HG03457 (cell line): ENCODE results near the gene ADARB2.
A peak's percentile ranks its signal among the peaks of the same experiment; 100 is the strongest.
"Not testable (repeated sequence)": the region's sequence is repeated elsewhere in the genome, so short reads cannot be mapped to it uniquely, and the experiment has no call there.

Experiments
- ATAC-seq: cut with Tn5 transposase; IDR thresholded peaks from one replicate; pipeline ENCODE4 v1.9.1; 2021; ENCODE audit warnings: moderate number of reproducible peaks; ENCODE audit not compliant: unreplicated experiment

The ADARB2 gene

DNA sequence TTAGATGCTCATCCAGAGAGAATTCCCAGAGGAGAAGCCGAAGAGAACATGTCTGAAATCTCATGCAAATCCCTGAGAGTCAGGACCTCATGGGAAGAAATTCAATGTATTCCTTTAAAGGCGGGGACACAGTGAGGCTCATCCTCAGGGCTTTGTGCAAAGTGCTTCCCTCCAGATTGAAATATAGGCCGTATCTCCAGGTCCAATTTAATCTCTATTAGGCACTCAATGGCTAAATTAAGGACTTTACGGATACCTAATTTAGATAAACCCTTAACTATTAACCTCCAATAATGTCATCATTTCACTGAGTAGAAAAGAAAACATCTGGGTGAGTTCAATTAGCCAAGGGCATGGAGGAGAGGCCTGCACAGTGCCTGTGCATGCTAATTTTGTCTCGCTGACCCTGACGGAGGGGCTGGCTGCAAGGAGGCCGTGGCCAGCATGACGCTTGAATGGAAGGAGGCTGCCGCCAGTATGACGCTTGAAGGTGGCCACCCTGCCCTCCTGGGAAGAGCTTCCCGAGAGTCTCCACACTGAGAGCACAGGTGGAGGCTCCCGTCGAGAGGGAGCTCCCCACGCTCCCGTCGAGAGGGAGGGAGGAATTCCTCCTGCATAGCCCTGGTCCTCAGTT is 287.6 kb downstream of the ADARB2 start:
- no peak for ATAC-seq

DNA sequence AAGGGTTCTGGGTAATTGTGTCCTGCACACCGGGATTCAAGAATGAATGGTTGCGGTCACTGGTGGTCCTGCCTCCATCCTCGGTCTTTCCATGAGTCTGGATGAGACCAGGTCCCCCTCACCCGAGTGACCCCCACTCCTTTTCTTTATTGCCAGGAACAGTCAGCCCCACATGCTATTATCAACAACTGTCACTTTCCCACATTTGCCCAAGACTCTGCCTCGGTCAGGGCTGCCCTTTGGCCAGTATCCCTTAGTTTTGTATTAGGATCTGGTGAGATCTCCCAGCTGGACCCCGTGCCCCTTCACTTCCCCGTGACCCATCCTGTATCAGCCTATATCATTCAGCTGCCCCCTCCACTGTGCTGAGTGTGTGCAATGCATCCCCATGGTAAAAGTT is 288.3 kb downstream of the ADARB2 start:
- no peak for ATAC-seq

- ATAC-seq, result no peak
Observed at GRCh38 chr10:1448252-1448930, 288.9 kb downstream of the ADARB2 start.

GRCh38 chr10:1444826-1445225 is 292.5 kb downstream of the ADARB2 start:
- ATAC-seq, result no peak

DNA sequence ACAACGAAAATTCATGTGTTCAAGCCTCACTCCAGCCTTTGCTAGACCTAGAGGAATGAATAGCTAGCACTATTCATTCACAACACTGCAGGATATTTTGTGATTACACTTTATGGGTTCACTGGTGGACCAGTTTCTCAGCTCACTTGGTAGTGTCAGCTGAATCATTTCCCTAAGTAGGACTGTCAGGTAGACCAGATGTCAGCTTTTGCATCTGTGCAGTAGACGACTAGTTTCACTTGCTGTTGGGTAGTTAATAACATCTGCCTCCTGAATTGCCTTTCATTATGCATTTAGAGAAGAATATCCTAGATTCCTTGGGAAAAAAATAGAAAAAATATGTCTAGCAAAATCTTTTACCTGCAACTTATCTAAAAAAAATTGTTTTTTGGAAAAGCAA is 296.4 kb downstream of the ADARB2 start:
- ATAC-seq, result no peak

- no peak for ATAC-seq
Observed at GRCh38 chr10:1434912-1435692, 302.2 kb downstream of the ADARB2 start.

GRCh38 chr10:1434202-1434601 is 303.1 kb downstream of the ADARB2 start:
- ATAC-seq, result no peak

DNA sequence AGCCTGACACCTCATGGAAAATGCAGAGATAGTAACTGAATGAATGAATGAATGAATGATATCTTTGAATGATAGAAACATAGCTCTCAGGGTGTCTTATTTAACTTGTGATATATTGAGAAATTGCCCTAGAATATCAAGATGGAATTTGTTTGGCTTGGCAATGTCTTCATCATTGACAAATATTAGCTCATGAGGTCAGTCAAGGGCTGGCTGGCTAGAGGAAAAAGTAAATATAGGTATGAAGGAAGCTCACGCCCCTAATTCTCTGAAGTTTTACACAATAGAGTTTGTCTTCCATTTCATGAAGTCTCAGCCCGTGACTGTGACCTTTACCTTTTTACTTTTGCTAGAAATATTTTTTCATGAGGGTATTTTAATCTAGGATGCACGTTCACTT is 305.2 kb downstream of the ADARB2 start:
- no peak for ATAC-seq

DNA sequence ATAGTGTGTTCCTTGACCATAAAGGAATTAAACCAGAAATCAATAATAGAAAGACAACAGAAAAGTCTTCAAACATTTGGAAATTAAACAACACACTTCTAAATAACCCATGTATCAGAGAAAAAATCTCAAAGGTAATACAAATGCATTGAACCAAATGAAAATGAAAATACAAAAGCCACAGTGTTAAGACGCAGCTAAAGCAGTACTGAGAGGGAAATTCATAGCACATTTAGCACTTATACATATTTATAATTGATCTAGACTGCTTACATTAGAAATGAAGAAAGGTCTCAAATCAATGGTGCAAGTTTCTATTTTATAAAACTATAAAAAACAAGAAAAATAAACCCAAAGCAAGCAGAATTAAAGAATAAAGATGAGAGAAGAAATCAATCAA is 306.1 kb downstream of the ADARB2 start:
- ATAC-seq, result no peak

DNA sequence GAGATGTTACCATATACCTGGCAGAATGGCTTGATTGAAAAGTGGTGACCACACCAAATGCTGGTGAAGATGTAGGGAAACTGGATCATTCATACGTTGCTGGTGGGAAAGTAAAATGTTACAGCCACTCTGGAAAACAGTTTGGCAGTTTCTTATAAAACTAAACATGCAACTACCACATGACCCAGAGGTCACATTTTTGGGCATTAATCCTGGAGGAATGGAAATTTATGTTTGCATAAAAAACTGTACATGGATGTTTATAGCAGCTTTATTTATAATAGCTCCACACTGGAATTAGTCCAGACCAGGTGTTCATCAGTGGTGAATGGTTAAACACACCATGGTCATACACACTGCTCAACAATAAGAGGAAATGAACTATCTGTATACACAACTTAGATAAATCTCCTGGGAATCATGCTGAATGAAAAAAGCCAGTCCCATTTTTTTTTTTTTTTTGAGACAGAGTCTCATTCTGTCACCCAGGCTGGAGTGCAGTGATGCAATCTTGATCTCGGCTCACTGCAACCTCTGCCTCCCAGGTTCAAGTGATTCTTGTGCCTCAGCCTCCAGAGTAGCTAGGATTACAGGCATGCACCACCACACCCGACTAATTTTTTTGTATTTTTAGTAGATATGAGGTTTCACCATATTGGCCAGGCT is 309.7 kb downstream of the ADARB2 start:
- ATAC-seq, result not testable (repeated sequence)

DNA sequence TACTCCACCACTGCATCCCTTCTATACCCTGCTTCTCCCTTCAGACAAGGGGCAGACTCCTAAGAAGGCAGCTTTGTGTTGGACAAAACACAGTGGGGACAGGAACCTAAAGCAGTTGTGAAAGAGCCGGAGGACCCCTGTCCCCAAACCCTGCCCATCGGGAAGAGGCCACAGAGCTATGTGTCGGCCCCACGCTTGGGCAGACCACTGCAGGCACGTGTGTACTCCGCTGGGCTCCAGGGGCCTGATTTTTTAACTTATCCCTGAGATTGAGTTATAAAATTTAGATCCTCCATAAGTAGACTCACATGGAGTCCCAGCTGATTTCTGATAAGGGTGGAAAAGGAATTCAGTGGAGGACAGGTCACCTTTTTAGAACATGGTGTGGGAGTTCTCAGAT is 310.5 kb downstream of the ADARB2 start:
- ATAC-seq, result no peak

DNA sequence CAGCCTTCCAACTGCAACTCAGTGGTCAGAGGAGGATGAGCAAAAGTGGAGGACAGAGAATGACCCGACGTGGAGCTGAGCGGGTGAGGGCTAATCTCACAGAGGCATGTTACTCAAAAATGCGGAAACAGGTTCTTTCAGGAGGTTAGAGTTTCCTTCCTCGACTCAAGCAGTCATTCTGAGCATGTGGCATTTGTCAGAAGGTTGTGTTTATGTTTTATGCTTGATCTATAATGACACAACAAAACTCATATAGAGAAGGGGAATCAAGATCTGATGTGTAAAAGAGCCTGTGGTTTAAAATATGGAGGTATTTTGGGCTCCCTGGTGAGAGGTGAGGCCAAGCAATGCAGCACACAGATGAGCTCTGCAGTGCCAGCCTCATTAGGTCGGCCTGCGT is 311.4 kb downstream of the ADARB2 start:
- ATAC-seq, result peak; percentile 56

DNA sequence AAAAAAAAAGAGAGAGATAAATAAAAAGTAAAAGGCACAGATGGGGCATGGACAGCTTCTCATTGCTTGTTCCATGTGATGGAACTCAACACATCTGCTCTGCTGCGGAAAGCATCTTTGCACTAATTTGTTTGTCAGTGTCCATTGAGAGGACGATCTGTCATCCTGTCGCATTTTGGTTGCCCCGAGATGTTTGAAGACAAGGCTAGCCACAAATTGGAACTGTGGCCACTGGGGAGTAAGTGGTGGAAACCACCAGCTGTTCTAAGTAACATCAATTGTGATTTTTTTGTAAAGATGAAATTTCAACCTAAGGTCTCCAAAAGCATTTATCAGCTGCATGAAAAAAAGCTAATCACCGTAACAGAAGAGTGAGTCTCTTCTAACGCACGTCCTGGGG is 312.7 kb downstream of the ADARB2 start:
- ATAC-seq, result no peak

DNA sequence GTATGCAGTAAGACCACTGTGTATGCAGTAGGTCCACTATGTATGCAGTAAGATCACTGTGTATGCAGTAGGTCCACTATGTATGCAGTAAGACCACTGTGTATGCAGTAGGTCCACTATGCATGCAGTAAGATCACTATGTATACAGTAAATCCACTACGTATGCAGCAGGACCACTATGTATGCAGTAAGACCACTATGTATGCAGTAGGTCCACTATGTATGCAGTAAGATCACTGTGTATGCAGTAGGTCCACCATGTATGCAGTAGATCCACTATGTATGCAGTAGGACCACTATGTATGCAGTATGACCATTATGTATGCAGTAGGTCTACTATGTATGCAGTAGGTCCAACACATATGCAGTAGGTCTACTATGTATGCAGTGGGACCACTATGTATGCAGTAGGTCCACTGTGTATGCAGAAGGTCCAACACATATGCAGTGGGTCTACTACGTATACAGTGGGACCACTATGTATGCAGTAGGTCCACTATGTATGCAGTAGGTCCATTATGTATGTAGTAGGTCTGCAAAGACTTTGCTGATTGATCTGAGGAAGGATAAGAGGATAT is 313.6 kb downstream of the ADARB2 start:
- ATAC-seq, result no peak

GRCh38 chr10:1422275-1422674 is 315.1 kb downstream of the ADARB2 start:
- ATAC-seq, result no peak

- ATAC-seq, result peak; percentile 78
Observed at GRCh38 chr10:1420661-1421362, 316.5 kb downstream of the ADARB2 start.

DNA sequence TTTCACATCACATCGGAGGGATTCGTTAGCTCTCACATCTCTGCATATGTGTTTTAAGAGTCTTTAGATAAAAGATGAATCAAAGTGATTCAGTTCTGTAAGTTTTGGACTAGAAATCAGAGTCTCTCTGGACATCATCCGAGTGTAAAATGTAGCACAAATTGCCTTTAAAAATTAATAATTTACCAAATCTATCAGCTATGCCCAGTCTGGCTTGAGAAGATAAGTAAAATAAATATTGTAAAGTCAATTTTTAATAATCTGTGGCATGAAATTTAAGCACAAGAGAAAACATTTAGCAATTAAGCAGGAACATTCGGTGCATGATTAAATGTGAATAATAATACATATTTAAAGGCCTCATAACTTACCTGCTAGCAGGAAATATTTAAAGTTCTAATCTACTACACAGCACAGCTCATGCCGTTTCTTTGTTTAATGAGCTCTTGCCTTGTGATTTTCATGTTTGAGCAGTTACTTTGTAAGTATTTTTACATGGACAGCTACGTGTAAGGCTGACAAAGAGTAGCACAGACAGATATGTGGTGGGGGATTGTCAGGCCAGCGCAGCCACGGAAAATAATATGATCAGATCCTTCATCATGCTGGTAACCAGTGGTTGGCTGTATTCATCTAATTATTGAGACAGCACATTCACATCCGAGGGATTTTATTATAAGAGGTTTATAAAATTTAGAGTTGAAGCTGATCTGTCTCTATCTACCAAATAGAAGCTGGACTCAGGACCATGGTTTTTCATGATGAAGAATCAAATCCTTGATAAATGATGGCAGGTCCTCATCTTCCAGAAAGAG is 317.3 kb downstream of the ADARB2 start:
- ATAC-seq, result no peak

GRCh38 chr10:1418031-1418550 is 319.2 kb downstream of the ADARB2 start:
- ATAC-seq, result no peak

DNA sequence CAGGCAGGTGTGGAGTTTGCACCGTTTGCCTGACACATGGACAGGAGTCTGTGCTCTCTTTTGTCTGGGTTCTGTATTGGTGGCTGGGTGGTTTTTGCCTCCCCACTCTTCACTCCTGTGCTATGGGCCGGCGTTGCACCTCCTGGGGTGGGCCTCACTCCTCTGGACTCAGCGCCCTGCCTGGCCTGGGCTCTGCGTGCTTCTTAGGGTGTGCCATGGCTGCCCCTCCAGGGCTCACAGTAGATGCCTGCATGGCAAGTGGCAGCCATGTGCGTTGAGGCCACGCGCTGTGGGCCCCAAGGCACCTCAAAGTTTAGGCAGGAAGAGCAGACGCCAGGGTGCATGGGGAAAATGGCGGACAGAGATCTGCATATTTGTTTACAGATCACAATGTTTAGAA is 319.8 kb downstream of the ADARB2 start:
- no peak for ATAC-seq
